ENCODE data around the gene B3GALT6. TPM values are rescaled to one million over a fixed set of nuclear protein-coding genes. Genes with fewer than 3 reads are reported as not detected.

Gene B3GALT6
- total RNA-seq, 4 donors from 2014 or later = 8.5 to 32.8 (median 20.6) TPM

DNA sequence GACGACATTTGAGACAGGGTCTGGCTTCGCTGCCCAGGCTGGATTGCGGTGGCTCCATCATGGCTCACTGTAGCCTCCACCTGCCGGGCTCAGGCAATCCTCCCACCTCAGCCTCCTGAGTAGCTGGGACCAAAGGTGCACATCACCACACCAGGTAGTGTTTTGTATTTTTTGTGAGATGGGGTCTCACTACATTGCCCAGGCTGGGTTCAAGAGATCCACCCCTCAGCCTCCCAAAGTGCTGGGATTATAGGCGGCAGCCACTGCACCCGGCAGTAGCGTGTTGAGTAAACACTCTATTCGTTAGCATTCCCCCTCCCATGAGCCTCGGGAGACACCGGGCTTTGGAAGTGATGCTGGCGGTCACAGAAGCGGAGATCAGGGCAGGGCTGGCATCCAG, 21.3 kb downstream of the B3GALT6 start:
- no peaks in the 10 kb centered on the region for H3K27me3 ChIP-seq
- no peaks in the 10 kb centered on the region for H3K9me3 ChIP-seq
- peaks cover 0 to 32% of the 10 kb centered on the region in 2 donors for H3K36me3 ChIP-seq
- in situ Hi-C loops (cut with MboI; ENCODE audit: low sequenced_read_pairs in 4 of 4) = loop anchor here in 2 of 4 donors (25.0 kb wide), 2 partner anchors 116 to 141 kb away; partner anchors contain the start of gene C1orf159 (in 1 of the 2)
- H3K4me3 ChIP-seq = no peak overlapping the region
- no peaks in the 10 kb centered on the region for H3K4me1 ChIP-seq
- no peak overlapping the region for H3K27ac ChIP-seq
- TF ChIP-seq CTCF (IDR thresholded peaks at IDR 0.05 in 4 of 5, conservative IDR thresholded peaks at IDR 0.05 in 1 of 5) = no peak
- no peak for TF ChIP-seq POLR2A (IDR thresholded peaks at IDR 0.05)
- no peak for DNase-seq
- intact Hi-C loops (cut with DNase I; ENCODE audit: low total_unique reads) = no loop called here
- ATAC-seq = no peak

DNA sequence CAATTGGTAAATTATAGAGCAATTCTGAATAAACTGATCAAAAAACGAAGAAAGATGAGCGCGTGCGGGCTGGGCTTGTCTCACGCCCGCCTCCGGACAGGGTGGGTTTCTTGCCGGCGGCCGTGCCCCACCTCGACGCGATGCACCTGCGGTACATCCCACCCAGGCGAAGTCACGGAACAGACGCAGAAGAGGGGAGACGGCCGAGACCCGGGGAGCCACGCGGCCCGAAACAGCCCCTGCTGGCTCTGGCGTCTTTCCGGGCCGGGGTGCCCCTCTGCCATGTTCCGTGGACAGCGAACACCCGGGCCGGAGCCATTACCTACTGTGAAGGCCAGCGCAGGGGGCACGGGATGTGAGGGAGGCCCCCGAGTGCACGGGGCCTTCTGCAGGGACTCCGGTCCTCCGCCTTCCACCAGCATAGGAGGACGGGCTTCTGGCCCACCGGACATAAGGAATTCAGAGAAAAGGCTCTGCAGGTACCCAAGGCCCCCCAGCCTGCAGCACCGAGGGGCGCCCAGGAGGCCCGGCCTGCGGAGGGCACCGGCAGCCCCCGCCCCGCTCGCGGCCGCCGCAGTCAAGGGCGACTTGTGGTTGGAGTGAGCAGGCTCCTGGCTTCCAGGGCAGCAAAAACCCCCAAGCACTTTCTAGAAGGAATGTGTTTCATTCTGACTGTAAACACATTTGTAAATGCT, 22.1 kb downstream of the B3GALT6 start:
- ATAC-seq = no peak
- peaks cover 0 to 36% of the 10 kb centered on the region in 2 donors for H3K36me3 ChIP-seq
- H3K4me1 ChIP-seq = no peaks in the 10 kb centered on the region
- no peaks in the 10 kb centered on the region for H3K27me3 ChIP-seq
- in situ Hi-C loops (cut with MboI; ENCODE audit: low sequenced_read_pairs in 4 of 4) (loop anchor here in 2 of 4 donors (25.0 kb wide), 2 partner anchors 117 to 142 kb away; partner anchors contain the start of gene C1orf159 (in 1 of the 2)), intact Hi-C loops (cut with DNase I; ENCODE audit: low total_unique reads) (no loop called here)
- TF ChIP-seq POLR2A (IDR thresholded peaks at IDR 0.05) (no peak), CTCF (IDR thresholded peaks at IDR 0.05 in 4 of 5, conservative IDR thresholded peaks at IDR 0.05 in 1 of 5) (no peak)
- no peak overlapping the region for H3K27ac ChIP-seq
- DNase-seq = no peak
- H3K4me3 ChIP-seq = no peak overlapping the region
- no peaks in the 10 kb centered on the region for H3K9me3 ChIP-seq

- TF ChIP-seq CTCF (IDR thresholded peaks at IDR 0.05 in 4 of 5, conservative IDR thresholded peaks at IDR 0.05 in 1 of 5) = no peak
- TF ChIP-seq POLR2A (IDR thresholded peaks at IDR 0.05) = no peak
Observed at GRCh38 chr1:1254667-1254998, 22.6 kb downstream of the B3GALT6 start.

DNA sequence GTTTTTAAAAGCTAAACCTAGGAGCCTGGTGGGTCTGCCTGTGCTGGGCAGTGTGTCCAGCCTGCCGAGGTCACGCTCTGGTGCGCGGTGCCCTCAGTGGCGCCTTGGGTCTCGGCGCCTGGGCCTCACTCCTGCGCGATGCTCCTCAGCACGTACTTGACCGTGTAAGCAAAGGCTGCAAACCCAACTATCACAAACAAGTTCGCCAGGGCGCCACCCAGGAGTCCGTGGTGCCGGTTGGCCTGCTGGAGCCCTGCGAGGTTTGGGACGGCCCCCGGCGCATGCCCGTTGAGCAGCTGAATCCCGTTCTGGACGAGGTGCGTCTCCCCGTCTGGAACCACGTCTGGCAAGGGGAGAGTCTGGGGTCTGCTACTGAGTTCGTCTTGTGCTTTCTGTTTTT, 23.0 kb downstream of the B3GALT6 start:
- Histone ChIP-seq H3K27ac (no peak overlapping the region), H3K4me1 (no peaks in the 10 kb centered on the region), H3K9me3 (no peaks in the 10 kb centered on the region), H3K4me3 (no peak overlapping the region), H3K27me3 (no peaks in the 10 kb centered on the region), H3K36me3 (peaks cover 0 to 46% of the 10 kb centered on the region in 2 donors)
- DNase-seq (no peak), ATAC-seq (no peak)
- in situ Hi-C loops (cut with MboI; ENCODE audit: low sequenced_read_pairs in 4 of 4) = loop anchor here in 2 of 4 donors (25.0 kb wide), 2 partner anchors 118 to 143 kb away; partner anchors contain the start of gene C1orf159 (in 1 of the 2)
- TF ChIP-seq CTCF (IDR thresholded peaks at IDR 0.05 in 4 of 5, conservative IDR thresholded peaks at IDR 0.05 in 1 of 5) (no peak), POLR2A (IDR thresholded peaks at IDR 0.05) (no peak)
- intact Hi-C loops (cut with DNase I; ENCODE audit: low total_unique reads) = no loop called here

More at GRCh38 chr1:1254667-1254998, 22.6 kb downstream of the B3GALT6 start:
- Histone ChIP-seq H3K4me1 (no peaks in the 10 kb centered on the region), H3K9me3 (no peaks in the 10 kb centered on the region), H3K27ac (no peak overlapping the region), H3K4me3 (no peak overlapping the region), H3K27me3 (no peaks in the 10 kb centered on the region), H3K36me3 (peaks cover 0 to 41% of the 10 kb centered on the region in 2 donors)
- intact Hi-C loops (cut with DNase I; ENCODE audit: low total_unique reads) = no loop called here
- ATAC-seq = no peak
- in situ Hi-C loops (cut with MboI; ENCODE audit: low sequenced_read_pairs in 4 of 4) = loop anchor here in 2 of 4 donors (25.0 kb wide), 2 partner anchors 117 to 142 kb away; partner anchors contain the start of gene C1orf159 (in 1 of the 2)
- no peak for DNase-seq
